HG02884 (cell line): Measurements from ENCODE around the gene MYO18B.

Experiments used
- ATAC-seq: cut with Tn5 transposase; IDR thresholded peaks from one replicate; pipeline ENCODE4 v1.9.1; 2021; ENCODE audit warnings: mild to moderate bottlenecking, moderate library complexity; ENCODE audit not compliant: unreplicated experiment

The MYO18B gene

DNA sequence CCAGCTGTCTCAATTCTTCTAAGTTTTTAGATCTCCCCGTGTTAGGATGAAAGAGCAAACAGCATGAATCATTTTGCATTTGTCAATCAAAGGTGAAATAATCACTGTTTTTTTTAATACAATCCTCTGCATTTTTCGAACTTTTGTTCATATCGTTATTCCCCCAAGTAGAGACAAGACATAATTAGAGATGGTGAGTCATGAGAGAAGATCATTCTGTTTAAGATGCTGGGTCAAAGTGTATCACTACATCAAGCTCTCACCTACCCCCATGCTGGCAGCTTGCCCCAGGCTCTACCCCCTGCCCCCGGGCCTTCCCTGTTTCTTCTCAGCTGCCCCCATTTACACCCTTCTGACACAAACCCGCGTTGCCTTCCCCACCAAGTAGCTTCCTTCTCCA, 30.5 kb upstream of the MYO18B start:
- ATAC-seq = no peak

- no peak for ATAC-seq
Observed at GRCh38 chr22:25712661-25713400, 29.2 kb upstream of the MYO18B start.

DNA sequence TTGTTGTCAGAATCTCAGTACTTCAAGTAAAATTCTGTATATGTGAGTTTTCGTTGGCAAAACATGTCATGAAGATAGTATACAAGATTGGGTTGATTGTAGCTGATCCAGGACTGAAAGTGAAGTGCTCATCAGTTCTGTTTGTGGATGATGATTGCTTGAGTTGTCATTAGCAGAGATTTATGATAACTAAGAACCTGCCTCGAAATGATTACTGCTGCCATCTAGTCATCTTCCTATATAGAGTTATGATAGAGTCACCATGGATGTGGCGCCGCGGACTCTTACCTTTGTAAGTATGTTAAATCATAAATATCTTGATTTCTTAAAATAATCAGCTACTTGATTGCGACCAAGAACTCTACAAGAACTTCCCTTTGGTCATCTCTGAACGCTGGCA, 27.9 kb upstream of the MYO18B start:
- no peak for ATAC-seq

- no peak for ATAC-seq
Observed at GRCh38 chr22:25714739-25715138, 27.2 kb upstream of the MYO18B start.

DNA sequence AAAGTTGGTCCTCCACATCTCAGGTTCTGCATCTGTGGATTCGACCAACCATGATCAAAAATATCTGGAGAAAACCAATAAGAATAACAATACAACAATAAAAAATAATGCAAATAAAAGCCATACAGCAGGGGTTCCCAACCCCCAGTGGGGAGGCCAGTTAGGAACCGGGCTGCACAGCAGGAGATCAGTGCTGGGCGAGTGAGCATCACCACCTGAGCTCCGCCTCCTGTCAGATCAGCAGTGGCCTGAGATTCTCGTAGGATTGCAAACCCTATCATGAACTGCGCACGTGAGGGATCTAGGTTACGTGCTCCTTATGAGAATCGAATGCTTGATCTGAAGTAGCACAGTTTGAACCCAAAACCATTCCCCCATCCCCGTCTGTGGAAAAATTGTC, 25.4 kb upstream of the MYO18B start:
- ATAC-seq = no peak

DNA sequence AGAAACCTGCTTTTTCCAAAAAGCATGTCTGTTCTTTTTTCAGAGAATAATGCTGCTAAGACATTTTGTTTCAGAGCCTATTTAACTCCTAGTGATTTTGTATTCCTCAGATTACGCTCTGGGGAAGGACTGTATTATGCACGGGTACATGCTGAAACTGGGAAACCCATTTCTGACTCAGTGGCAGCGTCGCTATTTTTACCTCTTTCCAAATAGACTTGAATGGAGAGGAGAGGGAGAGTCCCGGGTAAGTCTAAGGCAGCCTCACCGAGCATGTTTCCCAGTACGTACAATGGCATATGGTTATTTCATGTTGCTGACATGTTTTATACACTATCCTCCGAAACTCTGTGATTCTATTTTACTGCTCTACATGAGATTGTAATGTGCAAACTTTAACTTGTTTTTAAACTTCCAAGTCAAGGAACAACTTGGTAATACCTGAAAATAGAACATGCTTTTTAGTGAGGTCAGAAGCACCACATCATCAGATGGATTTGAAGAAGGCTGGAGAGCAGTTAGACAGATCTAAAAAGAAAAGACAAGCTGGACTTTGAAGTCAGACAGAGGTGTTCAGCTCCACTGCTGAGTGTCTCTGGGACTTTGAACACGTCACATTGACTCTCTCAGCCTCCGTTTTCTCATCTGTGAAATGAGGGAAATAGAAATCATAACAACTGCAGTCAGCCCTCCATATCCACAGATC, 23.7 kb upstream of the MYO18B start:
- no peak for ATAC-seq

DNA sequence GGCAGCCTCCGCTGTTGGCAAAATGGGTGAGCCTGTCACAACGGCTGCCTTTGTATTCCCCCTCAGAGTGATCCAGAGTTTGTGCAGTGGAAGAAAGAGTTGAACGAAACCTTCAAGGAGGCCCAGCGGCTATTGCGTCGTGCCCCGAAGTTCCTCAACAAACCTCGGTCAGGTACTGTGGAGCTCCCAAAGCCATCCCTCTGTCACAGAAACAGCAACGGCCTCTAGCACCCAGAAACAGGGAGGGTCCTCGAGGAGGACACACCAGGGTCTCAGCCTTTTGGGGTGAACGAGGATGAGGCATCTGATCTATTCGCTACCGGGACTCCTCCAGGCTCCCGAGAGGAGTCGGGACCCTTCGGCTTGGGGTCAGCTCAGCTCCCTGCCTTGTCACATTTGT, 19.8 kb upstream of the MYO18B start:
- no peak for ATAC-seq

DNA sequence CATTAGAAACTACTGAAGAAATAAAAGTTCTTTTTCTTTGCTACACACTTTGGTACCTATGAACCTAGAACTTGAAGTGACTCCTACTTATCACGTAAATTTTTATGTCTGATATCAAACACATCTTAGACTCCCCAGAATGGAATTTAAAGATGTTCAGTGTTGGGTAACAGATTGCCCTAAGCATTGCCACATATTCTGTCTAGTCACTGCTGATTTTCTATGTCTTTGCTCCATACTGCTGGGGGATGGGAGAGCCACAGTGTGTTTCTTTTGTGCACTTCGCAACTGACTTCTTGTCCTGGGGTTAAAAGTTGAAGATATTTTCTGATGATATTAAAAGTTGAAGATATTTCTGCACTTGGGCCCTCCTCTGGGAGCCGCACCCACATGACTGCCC, 19.4 kb upstream of the MYO18B start:
- ATAC-seq = no peak

DNA sequence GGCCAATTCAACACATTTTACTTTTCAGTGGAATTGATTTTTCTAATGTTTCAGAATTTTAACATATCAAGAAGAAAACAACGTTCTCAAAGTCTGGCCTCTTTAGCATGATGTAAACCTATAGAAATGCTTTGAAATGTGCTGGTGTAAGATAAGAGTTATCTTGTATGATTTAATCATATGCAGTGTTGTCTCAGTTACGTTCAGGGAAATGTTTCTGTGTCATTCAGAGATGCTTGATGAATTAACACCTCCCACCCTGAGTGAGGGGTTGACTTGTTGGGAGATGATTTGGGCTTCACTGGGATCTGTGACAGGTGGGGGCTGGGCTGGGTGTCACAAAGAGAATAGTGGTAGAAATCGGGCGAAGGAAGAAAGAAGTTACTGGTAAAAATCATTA, 15.7 kb upstream of the MYO18B start:
- no peak for ATAC-seq

- ATAC-seq = no peak
Observed at GRCh38 chr22:25728071-25728470, 13.9 kb upstream of the MYO18B start.

- no peak for ATAC-seq
Observed at GRCh38 chr22:25729016-25729995, 12.7 kb upstream of the MYO18B start.

- no peak for ATAC-seq
Observed at GRCh38 chr22:25735650-25736049, 6.3 kb upstream of the MYO18B start.

- no peak for ATAC-seq
Observed at GRCh38 chr22:25736378-25737011, 5.5 kb upstream of the MYO18B start.

DNA sequence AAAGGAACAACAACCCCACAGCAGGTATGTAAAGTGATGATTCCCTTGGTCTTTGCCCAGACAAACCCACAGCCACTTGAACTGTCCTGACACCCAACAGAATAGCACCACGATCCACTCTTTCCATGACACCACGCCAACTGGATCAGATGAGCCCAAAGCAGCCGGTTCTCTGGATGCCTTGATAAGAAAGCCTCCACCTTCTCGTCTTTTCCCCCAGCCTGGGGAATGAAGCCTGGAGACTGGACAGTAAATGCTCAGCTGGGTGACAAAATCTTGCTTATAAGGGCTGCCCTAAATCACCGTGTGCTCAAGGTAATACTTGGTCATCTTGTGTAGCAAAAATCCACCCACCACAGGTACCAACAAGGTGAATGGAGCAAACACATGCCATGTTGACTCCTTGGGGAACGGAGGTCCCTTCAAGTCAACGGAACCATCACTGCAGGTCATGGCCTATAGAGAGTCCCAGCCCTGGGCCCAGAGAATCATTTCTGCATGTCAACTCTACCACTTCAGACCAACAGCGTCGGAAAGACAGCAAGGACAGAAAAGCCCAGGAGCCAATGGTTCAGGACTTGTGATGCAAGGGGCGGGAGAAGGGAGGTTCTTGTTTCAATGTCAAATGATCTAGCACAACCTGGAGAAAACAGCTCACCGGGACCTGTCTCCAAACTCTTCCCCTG, 2.2 kb upstream of the MYO18B start:
- ATAC-seq = no peak

DNA sequence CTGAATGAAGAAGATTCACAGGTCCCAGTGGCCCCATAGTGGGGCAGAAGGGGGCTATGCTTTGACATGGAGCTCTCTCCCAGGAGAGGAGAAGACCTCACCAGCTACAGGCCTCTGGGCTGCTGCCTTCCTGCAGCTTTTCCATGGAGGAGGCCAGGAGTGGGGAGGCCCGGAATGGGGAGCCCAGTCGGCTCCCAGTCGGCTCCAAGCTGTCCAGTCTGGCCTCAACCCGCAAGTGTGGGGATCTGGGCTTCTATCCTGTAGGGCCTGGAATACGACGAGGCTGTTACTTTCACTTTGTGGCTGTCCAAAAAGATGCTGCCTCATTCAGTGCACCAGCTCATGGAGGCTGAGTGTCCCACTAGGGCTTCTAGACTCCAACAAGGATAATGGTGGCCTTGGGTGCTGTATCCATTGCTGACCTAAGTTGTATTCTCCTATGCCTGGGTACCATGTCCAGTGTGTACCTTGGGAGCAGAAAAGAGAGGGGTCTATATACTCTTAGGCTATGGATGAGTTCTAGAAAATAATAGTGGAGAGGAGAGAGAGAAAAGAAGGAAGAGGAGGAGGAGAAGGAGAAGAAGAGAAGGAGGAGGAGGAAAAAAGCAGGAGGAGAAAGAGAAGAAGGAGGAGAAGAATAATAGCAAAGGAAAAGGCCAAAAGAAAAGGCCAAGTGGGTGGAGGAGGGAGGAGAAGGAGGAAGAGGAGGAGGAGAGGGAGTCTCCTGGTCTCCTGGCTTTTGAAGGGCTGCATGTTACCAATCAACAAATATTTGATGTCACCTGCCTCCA, 1.1 kb downstream of the MYO18B start:
- no peak for ATAC-seq

- no peak for ATAC-seq
Observed at GRCh38 chr22:25744694-25745093, 2.7 kb downstream of the MYO18B start.

DNA sequence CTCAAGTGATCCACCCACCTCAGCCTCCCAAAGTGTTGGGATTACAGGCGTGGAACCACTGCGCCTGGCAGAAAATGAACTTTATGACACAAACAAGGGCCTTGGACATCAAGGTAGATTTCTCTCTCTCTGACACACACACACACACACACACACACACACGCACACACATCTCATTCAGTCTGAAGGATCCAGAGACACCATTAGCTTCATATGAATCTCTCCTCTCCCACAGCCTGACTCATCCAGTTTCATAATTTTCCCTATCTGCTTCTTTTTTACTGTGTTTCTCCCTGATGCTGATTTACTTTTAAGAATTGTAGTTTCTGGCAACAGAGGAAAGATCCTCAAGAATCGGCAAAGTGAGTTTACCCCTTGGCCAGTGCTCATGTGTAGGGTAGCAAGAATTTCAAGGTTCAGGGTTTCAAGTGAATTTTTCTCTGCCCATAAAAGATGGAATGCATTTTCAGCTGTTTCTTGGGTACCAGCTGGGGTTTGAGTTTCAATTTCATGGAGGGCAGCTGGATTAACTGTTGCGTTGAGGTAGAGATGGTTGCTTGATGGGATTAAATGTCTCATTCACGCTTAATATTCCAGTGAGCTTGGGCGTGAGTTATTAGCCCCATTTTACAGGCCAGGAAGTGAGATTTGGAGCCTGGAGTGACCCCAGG, 3.5 kb downstream of the MYO18B start:
- no peak for ATAC-seq

GRCh38 chr22:25746012-25746373, 4.0 kb downstream of the MYO18B start:
- ATAC-seq = no peak
